Activated CD8-positive, alpha-beta T cell treated with anti-CD3 and anti-CD28 coated beads, Interleukin-2, amount 10 ng/mL, durations not matched to agents 7 days and 5 days (primary cell): ENCODE measurements around the gene SH3PXD2A. TPM values are rescaled to one million over a fixed set of nuclear protein-coding genes. Genes with fewer than 3 reads are reported as not detected.

Source experiments
- ATAC-seq: fragments of 150-1000 bp; cut with Tn5 transposase; one replicate; pipeline ENCODE4 v1.10.0; 2021; ENCODE audit warnings: moderate library complexity
- CTCF ChIA-PET: fragments of 350-600 bp; sonication (Branson Sonifier 250); formaldehyde crosslinking; loops from one replicate; lab custom pipeline; 2021; ENCODE audit warnings: antibody characterized with exemption; lab: Charles Lee
- POLR2A ChIA-PET: fragments of 350-600 bp; sonication (Branson Sonifier 250); formaldehyde crosslinking; loops from one replicate; lab custom pipeline; 2021; ENCODE audit warnings: antibody characterized with exemption; lab: Charles Lee
- DNase-seq: peaks from one replicate; pipeline ENCODE4 v3.0.0-alpha.2; 2020
- H3K27ac Mint-ChIP-seq: one replicate; pipeline ENCODE4 v1.8.0; 2021; ENCODE audit warnings: mild to moderate bottlenecking, mixed read lengths
- H3K27me3 Mint-ChIP-seq: one replicate; pipeline ENCODE4 v1.8.0; 2021; ENCODE audit warnings: low read depth, mixed read lengths
- H3K36me3 Mint-ChIP-seq: one replicate; pipeline ENCODE4 v1.8.0; 2021; ENCODE audit warnings: low read depth, mixed read lengths
- H3K4me1 Mint-ChIP-seq: one replicate; pipeline ENCODE4 v1.8.0; 2021; ENCODE audit warnings: low read depth, mixed read lengths
- H3K4me3 Mint-ChIP-seq: one replicate; pipeline ENCODE4 v1.8.0; 2021; ENCODE audit warnings: mild to moderate bottlenecking, mixed read lengths
- H3K9me3 Mint-ChIP-seq: one replicate; pipeline ENCODE4 v1.8.0; 2022; ENCODE audit warnings: mixed read lengths; ENCODE audit not compliant: insufficient read depth
- total RNA-seq, 2 experiments: library from RNA; stranded (reverse); gene quantifications; one replicate each; pipeline ENCODE4 v1.2.3, GENCODE V29; 2021

SH3PXD2A gene
- total RNA-seq, 2 experiments from 2014 or later, result 8.5 to 9.4 TPM

DNA sequence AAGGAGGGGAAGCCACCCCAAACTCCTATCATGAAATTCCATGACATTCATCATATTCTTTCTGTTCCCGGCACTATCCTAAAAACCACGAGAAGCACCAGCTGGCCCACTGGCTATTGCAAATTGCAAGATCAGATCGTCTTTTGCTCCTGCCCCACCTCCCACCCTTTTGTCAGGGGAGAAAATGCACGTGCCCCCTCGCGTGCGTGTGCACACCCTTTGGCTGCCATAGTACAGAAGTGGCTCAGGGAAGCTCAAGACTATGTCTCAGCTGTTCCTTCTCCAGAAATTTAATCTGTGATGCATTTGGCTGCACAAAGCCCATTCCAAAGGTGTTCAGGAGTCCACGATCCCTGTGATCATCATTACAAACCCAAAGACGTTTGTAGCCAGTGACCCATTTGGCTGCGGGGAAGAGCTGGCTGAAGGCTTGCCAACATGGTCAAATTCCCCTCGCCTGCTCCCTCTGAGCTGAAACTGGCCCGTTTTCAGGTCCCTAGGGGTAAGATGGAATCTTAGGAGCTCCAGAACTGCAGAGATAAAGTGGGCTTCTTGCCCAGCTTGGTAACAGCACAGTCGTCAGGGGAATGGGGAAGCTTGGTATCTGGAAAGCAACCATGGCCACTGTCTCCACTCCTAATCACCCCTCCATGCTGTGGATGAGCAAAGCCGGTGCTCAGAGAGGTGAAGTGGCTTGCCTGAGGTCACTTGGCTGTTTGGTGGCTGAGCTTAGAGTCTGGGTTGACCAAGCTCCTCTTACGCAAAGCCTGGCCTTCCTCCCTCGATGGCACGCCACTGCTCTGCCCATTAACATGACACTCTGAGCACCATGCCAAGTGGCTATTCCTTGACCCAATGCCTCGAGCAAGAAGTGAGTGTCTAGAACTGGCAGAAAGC, 206.5 kb downstream of the SH3PXD2A start:
- no peaks in the 10 kb centered on the region for H3K9me3 Mint-ChIP-seq
- H3K27ac Mint-ChIP-seq, result no peak overlapping the region
- DNase-seq, result no peak
- POLR2A ChIA-PET, result interaction anchor here (0.6 to 1.0 kb wide), 2 partner anchors 17 to 26 kb away, joined by 3 to 4 read pairs; no protein-coding TSS in a partner anchor
- no peaks in the 10 kb centered on the region for H3K27me3 Mint-ChIP-seq
- H3K4me3 Mint-ChIP-seq, result no peak overlapping the region
- ATAC-seq, result no peak
- CTCF ChIA-PET, result interaction anchor here (1.1 to 2.3 kb wide), 2 partner anchors 37 to 163 kb away, joined by 3 to 9 read pairs; no protein-coding TSS in a partner anchor
- no peaks in the 10 kb centered on the region for H3K36me3 Mint-ChIP-seq
- no peaks in the 10 kb centered on the region for H3K4me1 Mint-ChIP-seq

DNA sequence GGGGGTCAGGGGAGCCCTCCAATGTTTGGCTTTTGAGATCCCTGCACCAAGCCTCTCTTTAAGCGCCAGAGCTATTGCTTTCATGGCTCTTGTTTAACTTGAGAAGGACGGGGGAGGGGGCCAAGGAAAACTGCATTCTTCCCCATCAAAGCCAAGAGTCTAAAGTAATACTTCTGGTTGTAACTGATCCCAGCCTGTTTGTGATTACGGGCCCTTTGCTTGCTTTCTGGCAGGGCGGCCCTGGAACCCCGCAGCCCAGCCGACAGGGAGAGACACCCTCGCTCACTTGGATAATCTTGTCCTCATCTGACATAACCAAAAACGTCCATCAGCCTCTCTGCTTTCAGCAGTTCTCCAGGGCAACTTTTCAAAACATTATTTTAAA, 207.1 kb downstream of the SH3PXD2A start:
- ATAC-seq (no peak), DNase-seq (no peak)
- Mint-ChIP-seq H3K27ac (no peak overlapping the region), H3K27me3 (no peaks in the 10 kb centered on the region), H3K9me3 (no peaks in the 10 kb centered on the region), H3K4me1 (no peaks in the 10 kb centered on the region), H3K36me3 (no peaks in the 10 kb centered on the region), H3K4me3 (no peak overlapping the region)
- ChIA-PET CTCF (interaction anchor here (2.3 kb wide), 1 partner anchor 38 kb away, joined by 9 read pairs; no protein-coding TSS in a partner anchor), POLR2A (interaction anchor here (1.0 kb wide), 1 partner anchor 17 kb away, joined by 4 read pairs; no protein-coding TSS in a partner anchor)

DNA sequence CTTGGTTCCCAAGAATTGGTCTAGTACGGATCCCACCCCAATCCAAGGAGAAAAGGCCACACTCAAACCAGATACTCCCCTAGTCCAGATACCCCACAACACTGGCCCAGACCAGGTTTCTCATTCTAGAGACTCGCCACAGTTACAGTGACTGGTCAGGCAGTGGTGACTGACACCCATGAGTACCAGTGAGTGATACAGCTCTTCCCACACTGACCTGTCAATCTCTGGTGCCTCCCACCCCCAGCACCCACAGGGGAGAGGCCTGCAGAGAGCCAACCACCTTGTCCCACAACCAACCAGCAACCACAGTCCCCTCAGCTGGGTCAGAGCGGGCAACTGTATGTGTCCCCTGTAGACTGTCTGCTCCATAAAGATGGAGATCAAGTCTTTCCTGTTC, 209.1 kb downstream of the SH3PXD2A start:
- H3K4me3 Mint-ChIP-seq, result no peak overlapping the region
- DNase-seq (no peak), ATAC-seq (no peak)
- CTCF ChIA-PET, result no interaction called here
- no peaks in the 10 kb centered on the region for H3K36me3 Mint-ChIP-seq
- H3K27ac Mint-ChIP-seq, result no peak overlapping the region
- no peaks in the 10 kb centered on the region for H3K27me3 Mint-ChIP-seq
- no peaks in the 10 kb centered on the region for H3K4me1 Mint-ChIP-seq
- no peaks in the 10 kb centered on the region for H3K9me3 Mint-ChIP-seq
- POLR2A ChIA-PET, result no interaction called here

DNA sequence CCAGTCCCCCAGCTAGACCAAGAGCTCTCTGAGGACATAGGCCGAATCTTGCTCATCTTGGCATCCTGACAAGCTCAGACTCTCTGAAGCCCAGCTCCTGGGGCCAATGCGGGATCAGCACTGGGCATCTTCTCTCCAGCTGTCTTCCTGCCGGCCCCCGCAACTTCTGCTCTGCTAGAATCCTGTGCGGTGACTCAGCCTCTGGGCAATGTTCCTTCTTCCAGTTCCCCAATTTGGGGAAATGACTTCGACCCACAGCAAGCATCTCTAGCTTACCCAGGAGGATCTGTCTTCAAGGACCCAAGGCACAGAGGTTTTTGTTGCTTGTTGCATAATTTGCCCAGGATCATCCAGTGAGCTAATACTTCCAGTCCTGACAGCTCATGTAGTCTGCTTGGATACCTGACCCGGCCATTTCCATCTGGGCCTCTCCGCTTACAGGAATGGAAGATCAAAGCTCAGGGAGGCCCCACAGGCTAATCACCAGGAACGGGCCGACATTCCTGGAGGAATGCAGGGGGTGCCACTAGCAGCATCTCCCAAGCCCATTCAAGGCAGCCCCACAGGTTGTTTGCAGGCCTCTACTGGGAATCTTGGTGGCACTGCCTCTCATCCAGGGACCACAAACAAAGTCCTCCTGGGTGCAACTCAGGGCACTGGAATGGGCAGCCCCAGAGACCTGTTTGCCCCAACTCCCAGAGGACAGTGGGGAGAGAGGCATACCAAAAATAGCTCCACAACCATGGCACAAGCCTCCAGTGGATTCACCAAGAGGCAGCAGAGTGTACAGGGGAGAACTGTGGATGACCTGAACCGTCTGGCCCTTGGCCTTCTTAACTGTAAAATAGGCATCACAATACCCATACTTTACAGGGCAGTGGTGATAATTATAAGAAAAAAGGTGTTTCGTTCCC, 210.0 kb downstream of the SH3PXD2A start:
- no peaks in the 10 kb centered on the region for H3K36me3 Mint-ChIP-seq
- no peaks in the 10 kb centered on the region for H3K4me1 Mint-ChIP-seq
- H3K4me3 Mint-ChIP-seq, result no peak overlapping the region
- ATAC-seq (no peak), DNase-seq (no peak)
- no peak overlapping the region for H3K27ac Mint-ChIP-seq
- ChIA-PET POLR2A (no interaction called here), CTCF (interaction anchor here (1.1 to 1.6 kb wide), 2 partner anchors 41 to 52 kb away, joined by 3 to 7 read pairs; no protein-coding TSS in a partner anchor)
- no peaks in the 10 kb centered on the region for H3K9me3 Mint-ChIP-seq
- no peaks in the 10 kb centered on the region for H3K27me3 Mint-ChIP-seq

DNA sequence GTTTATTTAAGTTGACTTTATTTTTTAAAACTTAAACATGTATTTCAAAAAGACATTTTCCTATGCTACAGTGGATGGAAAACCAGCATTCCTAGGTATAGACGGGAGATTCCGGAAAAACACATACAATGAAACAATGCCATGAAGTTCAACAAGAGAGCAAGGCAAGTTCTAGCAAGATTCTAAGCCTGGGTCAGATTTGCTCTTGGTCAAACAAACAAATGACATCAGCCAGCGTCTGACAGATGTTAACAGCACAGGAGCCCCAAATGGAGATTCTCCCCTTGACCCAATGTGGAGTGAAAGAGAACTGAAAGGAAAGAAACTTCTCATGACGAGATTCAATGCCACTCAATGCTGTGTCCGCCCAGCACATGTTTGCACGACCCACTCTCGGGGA, 212.0 kb downstream of the SH3PXD2A start:
- Mint-ChIP-seq H3K27ac (no peak overlapping the region), H3K27me3 (no peaks in the 10 kb centered on the region), H3K4me1 (no peaks in the 10 kb centered on the region), H3K4me3 (no peak overlapping the region), H3K9me3 (no peaks in the 10 kb centered on the region), H3K36me3 (no peaks in the 10 kb centered on the region)
- ChIA-PET CTCF (no interaction called here), POLR2A (no interaction called here)
- DNase-seq (no peak), ATAC-seq (no peak)

DNA sequence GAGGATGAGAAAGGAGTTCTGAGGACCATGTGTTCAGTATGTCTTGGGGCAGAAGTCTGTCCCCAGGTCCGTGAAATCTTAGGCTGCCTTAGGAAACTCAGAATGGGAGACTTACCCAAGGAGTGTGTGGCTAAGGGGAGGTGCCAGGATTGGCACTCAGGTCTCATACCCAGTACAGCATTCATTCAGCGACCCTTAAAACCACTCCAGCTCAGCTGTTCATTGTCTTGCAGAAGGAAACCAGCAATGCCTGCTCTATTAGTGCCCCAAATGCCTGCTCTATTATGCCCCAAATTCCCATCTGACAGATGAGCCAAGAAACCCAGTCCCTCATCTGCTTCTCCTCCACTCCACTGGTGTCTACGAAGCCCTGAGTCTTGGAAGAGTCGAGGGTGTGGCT, 214.1 kb downstream of the SH3PXD2A start:
- POLR2A ChIA-PET, result no interaction called here
- no peaks in the 10 kb centered on the region for H3K27me3 Mint-ChIP-seq
- H3K9me3 Mint-ChIP-seq, result no peaks in the 10 kb centered on the region
- no peak for ATAC-seq
- H3K4me3 Mint-ChIP-seq, result no peak overlapping the region
- no peak overlapping the region for H3K27ac Mint-ChIP-seq
- no peaks in the 10 kb centered on the region for H3K4me1 Mint-ChIP-seq
- CTCF ChIA-PET, result interaction anchor here (1.2 kb wide), 1 partner anchor 45 kb away, joined by 5 read pairs; no protein-coding TSS in a partner anchor
- H3K36me3 Mint-ChIP-seq, result no peaks in the 10 kb centered on the region
- no peak for DNase-seq

DNA sequence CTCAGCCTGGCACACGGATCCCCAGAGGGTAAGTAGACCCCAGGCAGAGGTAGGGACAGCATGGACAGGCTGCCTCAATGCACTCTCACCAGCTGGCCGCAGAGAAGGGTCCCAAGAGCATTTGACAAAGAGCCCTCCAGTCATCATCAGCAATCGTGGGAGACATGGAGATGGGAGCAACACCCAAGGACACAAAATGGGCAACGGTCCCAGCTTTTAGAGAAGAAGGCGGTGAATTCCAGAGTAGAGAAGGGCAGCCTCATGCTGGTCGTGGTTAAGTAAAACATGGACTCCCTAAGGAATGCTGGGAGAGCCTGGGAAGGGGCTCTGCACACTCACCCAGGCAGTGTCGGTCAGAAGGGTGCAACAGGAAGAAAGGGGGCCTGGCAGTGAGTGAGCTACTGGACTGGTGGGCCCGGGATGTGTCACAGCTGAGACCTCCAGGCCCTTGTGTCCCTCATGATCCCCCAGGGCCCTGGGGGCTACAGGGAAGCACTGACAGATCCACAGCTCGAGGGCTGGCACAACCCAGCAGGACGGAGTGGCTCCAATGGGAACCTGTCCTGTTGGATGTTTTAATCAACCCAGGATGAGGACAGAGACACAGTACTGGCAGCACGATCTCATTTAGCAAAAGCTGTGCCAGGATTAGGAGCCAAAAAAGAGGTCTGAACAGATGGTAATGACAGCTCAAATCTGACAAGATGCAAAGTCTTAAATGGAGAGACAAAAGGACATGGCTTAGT, 214.8 kb downstream of the SH3PXD2A start:
- DNase-seq, result no peak
- Mint-ChIP-seq H3K4me1 (no peaks in the 10 kb centered on the region), H3K36me3 (no peaks in the 10 kb centered on the region), H3K4me3 (no peak overlapping the region), H3K27ac (no peak overlapping the region), H3K9me3 (no peaks in the 10 kb centered on the region), H3K27me3 (no peaks in the 10 kb centered on the region)
- ChIA-PET CTCF (interaction anchor here (1.2 kb wide), 1 partner anchor 45 kb away, joined by 5 read pairs; no protein-coding TSS in a partner anchor), POLR2A (no interaction called here)
- ATAC-seq, result no peak

DNA sequence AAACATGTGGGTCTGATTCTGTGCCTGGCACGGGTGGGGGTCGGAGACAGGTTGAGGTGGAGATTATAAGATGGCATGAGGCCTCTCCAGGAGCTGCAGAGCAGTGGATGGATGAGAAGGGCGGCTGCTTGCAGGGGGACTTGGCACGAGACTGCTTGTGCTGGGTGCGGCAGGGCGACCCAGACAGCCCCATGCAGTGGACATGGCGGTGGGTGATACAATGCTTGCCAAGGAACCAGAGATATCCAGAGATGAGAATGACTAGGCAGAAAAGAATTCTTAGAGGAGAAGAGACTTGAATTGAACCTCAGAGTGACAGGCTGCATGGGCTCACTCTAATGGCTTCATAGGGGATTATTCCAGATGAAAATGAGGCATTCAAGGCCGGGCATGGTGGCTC, 216.4 kb downstream of the SH3PXD2A start:
- DNase-seq (no peak), ATAC-seq (no peak)
- no peaks in the 10 kb centered on the region for H3K36me3 Mint-ChIP-seq
- H3K27ac Mint-ChIP-seq, result no peak overlapping the region
- H3K4me3 Mint-ChIP-seq, result no peak overlapping the region
- CTCF ChIA-PET, result no interaction called here
- peaks cover 3% of the 10 kb centered on the region for H3K4me1 Mint-ChIP-seq
- POLR2A ChIA-PET, result no interaction called here
- H3K27me3 Mint-ChIP-seq, result no peaks in the 10 kb centered on the region
- H3K9me3 Mint-ChIP-seq, result no peaks in the 10 kb centered on the region

DNA sequence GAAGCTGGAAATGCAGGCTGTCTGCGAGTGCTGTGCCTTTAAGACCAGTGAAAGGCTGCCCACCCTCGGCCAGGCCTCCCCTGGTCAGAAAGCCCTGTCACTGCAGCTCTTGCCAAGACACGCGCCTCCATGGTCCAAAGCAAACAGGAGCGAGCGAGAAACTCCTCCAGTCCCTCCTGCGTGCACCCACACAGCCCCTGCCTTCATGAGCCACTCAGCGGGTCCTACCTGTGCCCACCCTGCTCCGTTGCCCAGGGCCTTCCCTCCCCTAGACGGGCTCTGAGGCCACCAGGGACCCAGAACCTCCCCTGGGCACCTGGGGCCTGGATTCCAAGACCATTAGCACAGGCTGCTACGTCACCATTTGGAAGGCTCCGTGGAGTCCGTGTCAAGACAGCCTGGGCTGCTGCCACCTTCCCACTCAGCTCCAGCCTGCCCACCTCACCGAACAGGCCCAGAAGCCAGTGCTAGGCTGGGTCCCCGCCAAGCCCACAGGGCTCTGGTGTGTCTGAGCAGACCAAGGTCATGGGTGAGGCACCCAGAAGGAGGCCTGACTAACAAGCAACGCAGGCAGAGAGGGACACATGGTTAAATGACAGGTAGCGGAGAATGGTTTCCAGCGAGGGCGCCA, 217.3 kb downstream of the SH3PXD2A start:
- ChIA-PET POLR2A (no interaction called here), CTCF (interaction anchor here (3.5 kb wide), 1 partner anchor 48 kb away, joined by 9 read pairs; no protein-coding TSS in a partner anchor)
- no peak overlapping the region for H3K27ac Mint-ChIP-seq
- no peaks in the 10 kb centered on the region for H3K36me3 Mint-ChIP-seq
- H3K27me3 Mint-ChIP-seq, result no peaks in the 10 kb centered on the region
- no peaks in the 10 kb centered on the region for H3K9me3 Mint-ChIP-seq
- no peak overlapping the region for H3K4me3 Mint-ChIP-seq
- ATAC-seq, result no peak
- no peak for DNase-seq
- peaks cover 3% of the 10 kb centered on the region for H3K4me1 Mint-ChIP-seq

DNA sequence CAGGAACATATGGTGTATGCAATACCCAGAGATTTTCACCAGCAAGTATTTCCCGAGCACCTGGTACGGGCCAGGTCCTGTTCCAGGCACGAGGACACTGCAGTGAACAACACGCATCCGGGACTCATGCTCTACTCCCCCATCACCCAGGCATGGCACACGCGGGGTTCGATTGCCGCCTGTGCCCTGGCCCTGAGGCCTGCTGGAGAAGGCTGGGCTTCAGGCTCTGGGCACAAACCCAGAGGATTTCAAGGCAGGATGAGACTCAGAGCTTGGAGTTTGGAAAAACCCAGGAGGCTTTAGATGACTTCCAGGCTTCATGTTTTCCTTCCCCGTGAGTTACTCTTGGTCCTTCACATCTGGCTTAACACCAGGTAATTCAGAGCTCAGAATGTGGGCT, 218.4 kb downstream of the SH3PXD2A start:
- H3K9me3 Mint-ChIP-seq, result no peaks in the 10 kb centered on the region
- no peak for ATAC-seq
- H3K36me3 Mint-ChIP-seq, result no peaks in the 10 kb centered on the region
- DNase-seq, result no peak
- CTCF ChIA-PET, result interaction anchor here (3.5 kb wide), 1 partner anchor 49 kb away, joined by 9 read pairs; no protein-coding TSS in a partner anchor
- H3K27me3 Mint-ChIP-seq, result no peaks in the 10 kb centered on the region
- peaks cover 13% of the 10 kb centered on the region for H3K4me1 Mint-ChIP-seq
- no peak overlapping the region for H3K27ac Mint-ChIP-seq
- POLR2A ChIA-PET, result no interaction called here
- H3K4me3 Mint-ChIP-seq, result no peak overlapping the region

DNA sequence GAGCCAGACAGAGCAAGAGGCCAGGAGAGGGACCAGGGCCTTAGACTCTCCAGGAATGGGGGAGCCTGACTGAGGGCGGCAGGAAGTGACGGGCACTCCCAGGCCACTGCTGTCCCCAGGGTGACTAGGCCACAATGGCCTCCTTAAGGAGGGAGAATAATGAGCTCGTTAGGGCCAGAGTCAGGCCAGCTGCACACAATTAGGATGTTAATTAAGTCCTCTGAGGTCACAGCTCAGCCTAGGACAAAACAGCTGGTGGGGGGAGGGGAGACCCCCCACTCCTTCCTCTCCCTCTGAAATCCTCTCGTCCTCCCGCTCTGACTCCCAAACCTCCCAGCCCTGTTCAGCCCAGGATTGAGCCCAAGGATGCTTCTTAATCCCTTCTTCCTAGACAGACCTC, 218.9 kb downstream of the SH3PXD2A start:
- POLR2A ChIA-PET, result no interaction called here
- no peak overlapping the region for H3K27ac Mint-ChIP-seq

More for the DNA sequence above, 218.9 kb downstream of the SH3PXD2A start:
- no peaks in the 10 kb centered on the region for H3K9me3 Mint-ChIP-seq
- ATAC-seq (no peak), DNase-seq (no peak)
- no peak overlapping the region for H3K4me3 Mint-ChIP-seq
- H3K4me1 Mint-ChIP-seq, result peaks cover 16% of the 10 kb centered on the region
- CTCF ChIA-PET, result interaction anchor here (3.5 kb wide), 1 partner anchor 49 kb away, joined by 9 read pairs; no protein-coding TSS in a partner anchor
- no peaks in the 10 kb centered on the region for H3K27me3 Mint-ChIP-seq
- no peaks in the 10 kb centered on the region for H3K36me3 Mint-ChIP-seq
